ENCODE results near the gene WASHC4. TPM values are rescaled to one million over a fixed set of nuclear protein-coding genes. Genes with fewer than 3 reads are reported as not detected.

WASHC4 gene
- polyA plus RNA-seq, 2 of the 4 experiments (the other 2 are of a cell fraction) = 26.5 to 67.6 TPM

- no peaks in the 10 kb centered on the region for H3K9me3 ChIP-seq
- FAIRE-seq = no peak
- ChIA-PET CTCF (interaction anchor here (1.0 to 1.4 kb wide), 3 partner anchors 16 to 899 kb away, joined by 3 to 5 read pairs (median 3); no protein-coding TSS in a partner anchor), POLR2A (interaction anchor here (1.4 kb wide), 1 partner anchor 9 kb away, joined by 6 read pairs; the partner anchor contains the start of gene WASHC4)
- H3K4me2 ChIP-seq = no peak overlapping the region
- TF ChIP-seq FOSL2 (IDR thresholded peaks at IDR 0.05) (no peak), FOSL2 (CRISPR knock-in tag; IDR thresholded peaks at IDR 0.05) (no peak), MAX (IDR thresholded peaks at IDR 0.05) (no peak), SMC3 (IDR thresholded peaks at IDR 0.05) (no peak), RCOR1 (IDR thresholded peaks at IDR 0.05; ENCODE audit: low read depth, low read length) (no peak), CHD2 (IDR thresholded peaks at IDR 0.05; ENCODE audit: low read length, partially characterized antibody) (no peak), JUN (IDR thresholded peaks at IDR 0.05) (no peak), NR3C1 (IDR thresholded peaks at IDR 0.05) (no peak), POLR2A (IDR thresholded peaks at IDR 0.05; ENCODE audit: low read length) (no peak)
- peaks cover 14% of the 10 kb centered on the region for H3K4me1 ChIP-seq
- 78% methylated on average over 1 of the region's 1 CpG for WGBS (ENCODE audit: missing lambda C conversion rate)
- no peak overlapping the region for H3K27ac ChIP-seq
- no peak for DNase-seq (ENCODE audit: low read depth in 1 of 2, low spot score in 1 of 2)
- H3K4me3 ChIP-seq = no peak overlapping the region
- no peak for ATAC-seq
Measured at GRCh38 chr12:105099356-105099755, 8.2 kb upstream of the WASHC4 start.

GRCh38 chr12:105100207-105100985, 7.1 kb upstream of the WASHC4 start:
- Histone ChIP-seq H3K4me1 (peaks cover 14% of the 10 kb centered on the region), H3K27ac (peak overlapping the region; percentile 33 to 39; a peak in 3 of 6 replicates), H3K4me3 (no peak overlapping the region), H3K4me2 (peak overlapping the region; percentile 67), H3K9me3 (no peaks in the 10 kb centered on the region)
- ATAC-seq (peak; percentile 71 to 86; a peak in 5 of 6 replicates), DNase-seq (ENCODE audit: low read depth in 1 of 2, low spot score in 1 of 2) (peak in 1 of 2 experiments; percentile 52), FAIRE-seq (peak; percentile 32)
- TF ChIP-seq E2F6 (IDR thresholded peaks at IDR 0.05; ENCODE audit: borderline replicate concordance, low read depth) (no peak), FOSL2 (IDR thresholded peaks at IDR 0.05) (peak; percentile 59; the same call in 1 of the 2 replicates), FOSL2 (CRISPR knock-in tag; IDR thresholded peaks at IDR 0.05) (peak; percentile 85)
- POLR2A ChIA-PET = interaction anchor here (0.7 kb wide), 1 partner anchor 1629 kb away, joined by 4 read pairs; no protein-coding TSS in a partner anchor
- CTCF ChIA-PET = interaction anchor here (1.3 to 1.4 kb wide), 2 partner anchors 17 to 900 kb away, joined by 3 to 5 read pairs; no protein-coding TSS in a partner anchor
- 56% methylated on average over 7 of the region's 7 CpGs for WGBS (ENCODE audit: missing lambda C conversion rate)

- no peak overlapping the region for H3K27ac ChIP-seq
- H3K4me3 ChIP-seq = no peak overlapping the region
- ATAC-seq (peak; percentile 68 to 74; a peak in 5 of 6 replicates), DNase-seq (ENCODE audit: low read depth in 1 of 2, low spot score in 1 of 2) (no peak), FAIRE-seq (peak; percentile 74)
- TF ChIP-seq ZC3H11A (IDR thresholded peaks at IDR 0.05) (no peak), POLR2A (IDR thresholded peaks at IDR 0.05; ENCODE audit: low read length) (no peak), HMGXB4 (CRISPR knock-in tag; IDR thresholded peaks at IDR 0.05; ENCODE audit: borderline replicate concordance) (no peak), EHMT2 (IDR thresholded peaks at IDR 0.05; ENCODE audit: low read depth) (no peak), KDM1A (IDR thresholded peaks at IDR 0.05; ENCODE audit: low read depth) (no peak), USF2 (IDR thresholded peaks at IDR 0.05) (no peak), SMC3 (IDR thresholded peaks at IDR 0.05) (peak; percentile 46; the same call in 2 of the 3 replicates), HOXB13 (CRISPR knock-in tag; IDR thresholded peaks at IDR 0.05; ENCODE audit: low read depth) (no peak), RAD21 (conservative IDR thresholded peaks at IDR 0.05 in 1 of 2, IDR thresholded peaks at IDR 0.05 in 1 of 2) (peak; percentile 71 to 77), BHLHE40 (IDR thresholded peaks at IDR 0.05; ENCODE audit: low read depth, low read length) (no peak), FOXS1 (CRISPR knock-in tag; IDR thresholded peaks at IDR 0.05) (no peak), CTCF (IDR thresholded peaks at IDR 0.05) (peak; percentile 54), KDM5A (IDR thresholded peaks at IDR 0.05) (no peak), ZNF302 (CRISPR knock-in tag; IDR thresholded peaks at IDR 0.05) (no peak), HEYL (CRISPR knock-in tag; IDR thresholded peaks at IDR 0.05) (no peak), MAX (IDR thresholded peaks at IDR 0.05) (no peak), HOXA7 (CRISPR knock-in tag; IDR thresholded peaks at IDR 0.05) (no peak)
- H3K9me3 ChIP-seq = no peaks in the 10 kb centered on the region
- H3K4me1 ChIP-seq = peaks cover 14% of the 10 kb centered on the region
- POLR2A ChIA-PET = no interaction called here
- CTCF ChIA-PET = interaction anchor here (0.9 to 3.2 kb wide), 5 partner anchors 13 to 900 kb away, joined by 3 to 15 read pairs (median 3); no protein-coding TSS in a partner anchor
- peak overlapping the region; percentile 67 for H3K4me2 ChIP-seq
Measured at GRCh38 chr12:105100998-105101397, 6.5 kb upstream of the WASHC4 start.
